Measurements from ENCODE around the gene CCDC33.
A peak's percentile ranks its signal among the peaks of the same experiment; 100 is the strongest.

The CCDC33 gene

DNA sequence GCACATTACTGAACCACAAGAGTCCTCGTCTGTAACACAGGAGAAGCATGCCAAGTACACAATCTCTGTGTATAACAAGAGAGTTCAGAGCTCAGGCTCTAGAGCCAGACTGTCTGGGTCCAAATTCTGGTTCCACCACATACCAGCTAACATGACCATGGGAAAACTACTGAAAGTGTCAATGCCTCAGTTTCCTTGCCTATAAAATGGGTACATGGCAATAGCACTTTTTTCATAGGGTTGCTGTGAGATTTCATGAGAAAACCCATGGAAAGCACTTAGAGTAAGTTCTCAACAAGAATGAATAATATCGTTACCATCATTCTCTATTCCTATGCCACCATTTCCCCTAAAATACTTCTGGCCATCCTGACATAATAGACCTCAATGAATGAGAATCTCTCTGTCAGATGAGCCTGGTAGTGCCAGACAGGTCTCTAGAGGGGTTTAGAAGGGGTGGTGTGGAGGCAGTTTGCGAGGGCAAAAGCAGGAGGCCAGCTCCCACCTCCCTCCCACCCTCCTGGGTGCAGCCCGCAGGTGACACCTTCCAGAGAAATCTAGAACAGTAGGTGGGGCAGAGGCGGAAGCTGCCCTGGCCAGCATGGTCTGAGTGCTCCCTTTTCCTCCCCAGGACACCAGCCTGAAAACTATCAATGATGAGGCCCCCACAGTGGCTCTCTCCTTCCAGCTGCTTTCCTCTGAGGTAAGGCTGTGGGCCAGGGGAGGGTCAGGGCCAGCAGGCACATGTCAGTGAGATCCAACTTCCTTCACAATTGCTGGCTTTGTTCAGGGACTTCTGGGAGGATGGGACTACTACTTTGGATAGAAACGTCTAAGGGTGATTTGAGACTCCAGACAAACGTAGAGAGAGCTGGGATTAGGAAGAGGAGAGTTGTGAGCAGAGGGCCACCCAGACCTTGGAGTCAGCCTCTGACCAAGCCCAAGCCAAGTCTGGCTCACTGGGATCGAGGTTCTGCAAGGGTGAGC, 45.3 kb downstream of the CCDC33 start:
- DNase-seq = no peak

DNA sequence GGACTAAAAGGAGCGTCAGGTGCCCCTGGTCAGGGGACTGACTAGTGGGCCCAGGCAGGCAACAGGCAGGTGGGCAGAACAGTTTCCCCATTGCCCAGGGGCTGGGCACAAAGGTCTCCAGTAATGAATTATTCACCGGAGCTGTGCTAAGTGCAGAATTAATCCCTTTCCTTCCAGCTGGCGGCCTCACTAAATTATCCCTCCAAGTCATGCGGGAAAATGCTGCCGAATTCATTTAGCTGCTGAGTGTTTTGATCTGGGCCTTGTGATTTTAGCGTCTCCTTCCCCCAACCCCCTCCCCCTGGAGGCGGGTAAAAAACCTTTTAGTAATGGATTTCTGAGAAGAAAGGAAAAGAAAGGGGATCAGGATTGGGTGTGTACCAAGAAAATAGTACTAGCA, 47.2 kb downstream of the CCDC33 start:
- peak in 4 of 51 donors; percentile 2 to 23 (median 6) for DNase-seq

DNA sequence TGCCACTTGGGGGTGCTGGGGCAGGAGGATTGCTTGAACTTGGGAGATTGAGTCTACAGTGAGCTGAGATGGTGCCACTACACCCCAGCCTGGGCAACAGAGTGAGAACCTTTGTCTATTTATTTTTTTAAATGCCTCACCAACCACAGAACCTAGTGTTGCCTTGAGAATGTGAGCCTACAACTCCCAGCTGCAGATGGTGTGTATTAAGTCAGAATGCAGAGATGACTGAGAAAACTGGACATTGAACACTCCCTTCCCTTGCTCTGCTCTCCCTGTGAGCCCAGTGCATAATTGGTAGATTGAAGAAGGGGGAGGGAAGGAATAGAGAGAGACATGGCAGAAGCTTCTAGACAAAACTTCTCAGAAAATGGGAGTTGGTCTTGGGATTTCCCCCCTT, 53.5 kb downstream of the CCDC33 start:
- DNase-seq = no peak

DNA sequence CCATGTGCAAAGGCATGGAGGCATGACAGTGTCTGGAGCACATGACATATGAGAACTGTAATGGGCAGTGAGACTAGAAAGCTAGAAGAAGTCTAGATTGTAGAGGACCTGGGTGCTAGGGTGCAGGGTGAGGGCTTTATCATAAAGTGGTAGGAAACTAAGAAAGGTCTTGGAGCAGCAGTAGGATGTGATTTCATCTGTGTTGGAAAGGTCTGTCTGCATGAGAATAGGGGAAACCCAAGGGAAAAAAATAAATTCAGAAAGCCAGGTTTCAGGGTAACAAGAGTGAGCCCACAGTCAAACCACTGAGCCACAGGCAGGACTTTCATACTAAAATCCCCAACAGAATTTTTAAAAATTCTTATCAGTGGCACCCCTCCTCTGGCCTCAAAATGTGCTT, 54.5 kb downstream of the CCDC33 start:
- DNase-seq = no peak

DNA sequence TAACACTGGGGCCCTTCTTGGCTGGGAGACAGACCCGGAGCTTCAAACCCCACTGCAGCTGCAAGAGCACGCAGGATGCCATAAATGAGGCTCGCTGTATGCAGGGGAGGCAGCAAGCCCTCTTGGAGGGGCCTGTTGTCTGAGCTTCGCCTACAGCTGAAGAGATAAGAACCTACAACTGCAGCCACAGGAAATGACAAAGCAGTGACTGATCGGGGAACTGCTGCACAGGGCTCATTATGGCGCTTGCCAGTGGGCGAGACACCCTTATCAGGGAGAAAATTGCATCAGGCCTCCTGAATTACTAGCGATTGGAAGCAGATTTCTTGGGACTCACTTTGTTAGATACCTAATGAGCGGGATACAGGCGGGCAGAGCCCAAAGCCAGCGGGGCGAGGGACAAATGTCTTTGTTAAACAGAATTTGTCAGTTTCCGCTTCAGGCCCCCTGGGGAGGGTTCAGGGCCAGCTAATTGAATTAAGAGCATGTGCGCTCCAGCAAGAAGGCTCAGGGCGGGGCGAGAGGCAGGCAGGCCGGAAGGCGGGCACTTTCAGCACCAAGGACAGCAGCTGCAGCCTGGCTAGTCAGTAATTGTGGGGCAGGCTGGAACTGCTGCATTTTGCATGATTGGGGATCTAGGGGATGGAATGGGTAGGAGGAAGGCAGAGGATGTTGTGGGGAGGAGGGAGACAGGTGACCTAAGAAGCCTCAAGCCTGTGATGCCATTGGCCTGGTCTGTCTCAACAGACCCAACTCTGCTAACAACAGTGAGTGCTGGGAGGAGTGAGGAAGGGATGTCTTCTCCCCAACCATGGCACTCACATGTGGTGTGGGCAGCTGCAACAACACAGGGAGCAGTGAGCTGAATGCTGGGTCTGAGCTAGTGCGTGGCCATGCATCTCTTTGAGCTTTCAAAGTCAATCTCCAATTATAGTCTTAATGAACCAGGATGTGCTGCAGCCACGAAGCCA, 55.3 kb downstream of the CCDC33 start:
- peak in 44 of 51 donors; percentile 3 to 75 (median 41) for DNase-seq

DNA sequence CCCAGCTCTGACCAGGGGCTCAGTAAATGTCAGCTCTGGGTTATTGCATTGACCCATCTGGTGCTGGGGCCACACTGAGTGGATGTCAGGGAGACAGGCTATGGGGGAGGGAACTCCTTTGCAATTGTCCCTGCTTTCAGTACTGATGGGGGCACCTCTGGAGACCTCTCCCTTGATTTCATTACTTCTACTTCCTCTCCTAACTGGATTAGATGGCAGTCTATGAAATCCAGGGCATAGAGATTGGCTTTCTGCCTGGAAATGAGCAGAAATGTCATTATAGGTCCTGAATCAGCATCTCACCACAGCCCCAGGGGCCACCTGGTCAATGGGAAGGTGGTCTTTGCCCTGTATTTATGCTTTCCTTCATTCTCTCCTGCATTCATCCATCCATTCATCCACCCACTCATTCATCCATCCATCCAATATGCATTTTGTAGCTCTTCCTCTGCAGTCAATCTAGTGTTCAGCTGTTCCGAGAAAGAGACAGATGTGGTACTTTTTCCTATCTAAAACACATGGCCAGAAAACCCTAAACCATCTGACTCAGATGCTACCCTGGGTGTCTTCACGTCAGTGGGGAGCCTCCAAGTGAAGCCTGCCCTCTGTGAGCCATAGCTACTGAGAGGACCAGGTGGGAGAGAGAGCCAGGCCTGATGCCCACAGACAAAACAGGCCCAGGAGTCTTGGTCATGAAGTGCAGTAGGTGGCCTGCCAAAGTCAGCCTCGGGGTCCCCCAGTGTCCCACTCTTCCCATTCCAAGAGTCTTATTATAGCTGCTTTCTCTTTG, 57.1 kb downstream of the CCDC33 start:
- no peak for DNase-seq

DNA sequence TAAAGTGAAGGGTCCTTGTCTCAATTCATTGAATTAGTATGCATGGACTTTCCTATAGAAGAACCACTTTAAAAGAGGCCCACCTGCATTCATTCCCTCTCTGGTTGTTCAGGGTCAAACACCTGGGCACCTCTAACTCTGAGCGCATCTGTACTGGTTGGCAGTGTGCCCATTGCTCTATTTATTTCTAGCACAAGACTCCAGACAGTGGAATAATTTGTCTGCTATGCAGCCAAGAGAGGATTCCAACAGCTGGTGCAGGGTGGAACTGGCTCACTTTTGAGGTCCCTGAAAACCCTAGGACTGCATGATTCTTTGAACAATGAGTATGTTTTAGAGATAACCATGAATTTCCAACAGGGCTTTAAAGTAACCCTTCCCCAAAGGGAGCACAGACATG, 57.9 kb downstream of the CCDC33 start:
- DNase-seq = no peak

DNA sequence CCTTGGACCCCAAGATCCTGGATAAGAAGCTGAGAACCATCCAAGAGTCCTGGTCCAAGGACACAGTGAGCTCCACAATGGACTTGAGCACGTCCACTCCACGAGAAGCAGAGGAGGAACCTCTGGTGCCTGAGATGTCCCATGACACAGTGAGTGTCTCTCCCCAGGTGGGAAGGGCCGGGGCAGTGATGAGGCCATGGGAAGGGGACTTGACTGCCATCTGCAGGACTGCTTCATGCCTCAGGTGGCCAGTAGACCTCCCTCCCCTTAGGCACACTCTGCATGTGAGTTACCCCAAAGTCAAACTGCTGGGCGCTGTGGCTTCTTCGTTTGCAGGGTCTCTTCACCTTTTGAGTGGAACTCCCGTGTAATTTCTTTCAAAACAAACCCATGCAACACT, 59.7 kb downstream of the CCDC33 start:
- DNase-seq = no peak

DNA sequence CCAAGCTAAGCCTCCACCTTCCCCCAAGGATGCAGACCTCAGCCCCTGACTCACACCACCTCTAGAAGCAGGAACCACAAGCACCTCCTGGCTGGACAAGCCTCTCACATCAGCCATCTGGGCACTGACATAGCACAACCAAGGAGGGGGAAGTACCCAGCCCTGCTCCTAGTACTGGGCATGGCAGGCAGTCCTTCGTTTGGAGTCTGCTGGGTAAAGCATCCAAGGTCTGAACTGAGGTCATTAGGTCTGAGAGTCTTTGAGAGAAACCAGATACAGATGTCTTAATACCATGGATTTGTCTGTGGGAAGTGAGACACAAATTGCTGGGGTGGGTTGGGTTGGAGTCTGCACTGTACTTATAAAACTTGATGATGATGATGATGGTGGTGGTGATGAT, 61.8 kb downstream of the CCDC33 start:
- no peak for DNase-seq

DNA sequence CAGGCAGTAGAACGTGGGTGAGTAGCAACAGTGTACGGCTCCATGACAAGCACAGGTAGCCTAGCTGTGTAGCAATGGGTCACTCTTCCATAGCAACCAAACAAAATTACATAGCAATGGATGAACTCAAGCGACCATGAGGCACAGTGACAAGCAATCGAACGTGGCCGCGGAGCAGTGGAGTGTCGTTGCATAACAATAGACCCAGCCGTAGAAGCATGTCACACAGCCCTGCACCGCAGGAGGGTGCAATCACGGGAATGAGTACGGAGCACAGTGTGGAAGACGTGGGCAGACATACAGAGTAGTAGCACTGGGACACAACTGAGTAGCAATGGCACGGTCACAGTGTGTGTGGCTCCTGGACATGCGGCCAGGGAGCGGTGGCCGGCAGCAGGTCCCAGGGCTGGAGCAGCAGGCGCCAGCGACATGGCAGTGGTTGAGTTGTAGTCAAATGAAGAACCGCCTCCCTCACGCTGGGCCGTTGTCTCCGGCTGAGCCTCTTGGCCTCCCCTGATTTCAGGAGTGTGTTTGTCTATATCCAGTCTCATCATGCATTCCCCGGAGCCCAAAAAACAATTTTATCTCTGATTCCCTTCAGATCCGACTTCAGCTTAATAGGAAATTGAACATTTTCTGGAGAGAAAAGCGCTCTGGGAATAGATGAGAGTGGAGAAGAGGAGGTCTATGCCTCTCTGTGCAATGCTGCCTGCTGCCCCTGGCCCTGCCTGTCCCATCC, 64.1 kb downstream of the CCDC33 start:
- peak in 5 of 51 donors; percentile 10 to 31 (median 12) for DNase-seq

DNA sequence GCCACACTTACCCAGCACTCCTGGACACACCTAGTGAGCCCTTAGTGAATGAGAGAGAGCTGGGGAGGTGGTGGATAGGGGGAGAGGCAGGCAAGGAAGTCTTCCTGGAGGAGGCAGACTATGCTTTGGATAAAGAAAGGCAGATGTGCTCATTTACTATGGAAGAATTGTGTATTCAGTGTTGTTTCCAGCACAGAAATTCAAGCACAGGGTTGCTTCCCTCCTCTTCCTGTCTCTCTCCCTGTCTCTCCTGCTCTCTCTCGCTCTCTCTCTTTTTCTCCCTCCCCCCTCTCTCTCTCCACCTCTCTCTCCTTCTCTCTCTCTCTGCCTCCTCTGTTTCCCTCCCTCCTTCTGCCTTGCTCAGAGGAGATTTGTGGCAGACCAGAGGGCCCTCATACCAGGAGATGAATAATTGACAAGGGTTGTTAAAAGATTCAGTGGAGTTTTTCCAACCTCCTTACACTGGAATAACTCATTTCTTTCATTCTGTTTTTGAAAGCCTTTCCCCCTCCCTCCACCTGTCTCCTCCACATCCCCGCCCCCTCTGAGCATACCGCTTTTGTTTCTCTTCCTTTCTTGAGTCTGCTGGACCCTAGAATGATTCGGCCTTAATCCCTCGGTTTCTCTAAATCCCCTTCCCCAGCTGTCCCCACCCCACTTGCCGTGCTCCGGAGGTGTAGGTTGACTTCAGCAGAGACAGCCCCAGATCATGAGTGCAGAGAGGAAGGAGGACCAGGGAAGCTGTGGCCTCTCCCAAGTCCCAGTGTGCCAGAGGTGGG, 65.6 kb downstream of the CCDC33 start:
- no peak for DNase-seq

DNA sequence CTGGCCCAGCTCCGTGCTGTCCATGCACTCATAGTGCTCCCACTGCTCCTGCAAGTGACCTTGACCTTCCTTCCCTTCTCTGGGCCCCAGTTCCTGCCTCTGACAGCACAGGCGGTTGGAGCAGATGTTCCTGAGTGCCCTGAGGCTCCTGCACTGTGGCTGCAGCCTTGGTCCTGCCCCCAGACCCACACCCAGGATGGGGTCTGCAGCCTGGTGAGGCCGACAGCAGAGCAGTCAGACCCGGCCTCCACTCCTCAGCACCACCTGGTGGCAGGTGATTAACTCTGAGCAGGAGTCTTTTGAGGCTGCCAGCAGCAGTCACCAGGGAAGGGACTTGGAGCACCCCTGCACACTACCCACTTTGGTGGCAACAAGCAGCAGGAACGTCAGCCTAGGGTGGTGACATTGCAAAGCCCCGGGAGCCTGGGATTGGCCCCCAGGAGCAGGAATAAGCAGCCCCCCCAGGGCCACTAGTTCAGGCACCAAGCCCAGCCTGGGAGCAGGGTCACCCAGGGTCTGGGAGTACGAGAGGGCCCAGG, 66.8 kb downstream of the CCDC33 start:
- peak in 14 of 51 donors; percentile 5 to 48 (median 11) for DNase-seq

DNA sequence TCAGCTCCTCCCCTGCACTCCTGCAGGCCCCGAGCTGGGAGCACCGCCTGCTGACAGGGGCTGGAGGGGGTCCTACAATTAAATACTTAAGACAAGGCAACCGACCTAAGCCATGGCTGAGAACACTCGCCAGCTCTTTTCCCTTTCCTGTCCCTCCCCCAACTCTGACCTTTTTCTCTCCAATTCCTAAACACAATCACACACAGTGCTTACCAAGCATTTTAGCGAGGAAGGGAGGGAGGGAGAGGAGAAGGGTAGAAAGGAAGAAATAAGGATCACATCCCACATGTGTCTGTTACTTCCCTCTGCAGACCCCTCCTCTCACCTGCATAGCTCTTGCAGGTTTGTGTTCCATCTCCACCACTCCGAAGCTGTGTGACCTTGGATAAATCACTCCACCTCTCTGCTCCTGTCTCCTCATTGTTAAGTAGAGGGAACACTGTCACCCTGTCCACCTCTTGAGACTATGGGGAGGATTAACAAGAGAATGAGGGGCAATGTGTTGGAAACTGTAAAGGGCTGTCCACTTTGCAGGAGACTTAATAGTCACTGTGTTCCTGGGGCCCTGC, 67.7 kb downstream of the CCDC33 start:
- DNase-seq = no peak

DNA sequence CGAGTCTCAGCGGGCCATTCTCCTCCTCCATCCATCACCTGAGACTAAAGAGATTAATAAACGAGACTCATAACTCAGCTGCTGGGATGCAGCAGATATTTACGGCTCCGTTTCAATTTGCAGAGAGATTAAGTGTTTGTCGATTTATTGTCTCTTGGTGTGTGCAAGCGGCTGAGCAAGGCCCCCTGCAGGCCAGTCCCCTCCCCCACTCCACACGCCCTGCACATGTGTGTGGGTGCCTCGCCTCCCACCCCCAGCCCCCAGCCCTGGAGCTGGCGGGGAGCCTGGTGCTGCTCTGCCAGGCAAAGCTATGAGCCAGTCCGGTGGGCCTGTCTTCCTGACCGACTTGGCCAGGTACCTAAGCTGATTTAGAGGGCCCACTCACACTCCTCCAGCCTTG, 68.3 kb downstream of the CCDC33 start:
- DNase-seq = no peak

DNA sequence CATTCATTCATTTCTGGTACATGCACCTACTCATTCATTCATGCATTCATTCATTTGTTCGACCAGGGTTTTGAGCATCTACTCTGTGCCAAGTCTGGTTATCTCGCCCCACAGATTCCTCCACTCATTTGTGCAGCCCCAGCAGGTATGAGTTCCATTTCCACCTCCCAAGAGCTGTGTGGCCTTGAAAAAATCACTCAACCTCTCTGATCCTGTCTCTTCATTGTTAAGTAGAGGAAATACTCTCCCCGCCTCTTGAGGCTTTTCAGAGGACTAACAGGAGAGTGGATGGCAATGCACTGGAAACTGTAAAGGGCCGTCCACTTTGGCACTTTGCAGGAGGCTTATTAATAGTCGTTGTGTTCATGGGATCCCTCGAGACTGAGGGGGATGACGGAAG, 69.6 kb downstream of the CCDC33 start:
- DNase-seq = no peak

DNA sequence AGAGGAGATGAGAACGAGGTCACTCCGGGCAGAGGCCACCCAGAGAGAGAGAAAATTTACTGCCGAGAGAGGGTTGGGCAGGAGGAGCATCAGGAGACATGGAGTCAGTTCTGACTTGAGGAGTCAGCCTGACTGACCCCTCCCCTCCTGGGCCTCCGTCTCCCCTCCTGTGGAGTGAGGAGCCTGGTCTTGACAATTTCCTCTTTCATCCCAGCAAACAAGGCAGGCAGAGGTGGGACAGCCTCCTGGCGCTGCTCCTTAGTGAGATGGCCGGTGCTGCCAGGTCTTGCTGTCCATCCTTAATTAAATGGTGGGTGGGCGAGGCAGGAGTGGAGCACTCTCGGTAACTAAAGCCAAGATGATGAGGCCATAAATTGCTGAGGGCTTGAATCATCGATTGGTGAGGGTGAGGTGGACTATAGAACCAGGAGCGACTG, 70.7 kb downstream of the CCDC33 start:
- no peak for DNase-seq

DNA sequence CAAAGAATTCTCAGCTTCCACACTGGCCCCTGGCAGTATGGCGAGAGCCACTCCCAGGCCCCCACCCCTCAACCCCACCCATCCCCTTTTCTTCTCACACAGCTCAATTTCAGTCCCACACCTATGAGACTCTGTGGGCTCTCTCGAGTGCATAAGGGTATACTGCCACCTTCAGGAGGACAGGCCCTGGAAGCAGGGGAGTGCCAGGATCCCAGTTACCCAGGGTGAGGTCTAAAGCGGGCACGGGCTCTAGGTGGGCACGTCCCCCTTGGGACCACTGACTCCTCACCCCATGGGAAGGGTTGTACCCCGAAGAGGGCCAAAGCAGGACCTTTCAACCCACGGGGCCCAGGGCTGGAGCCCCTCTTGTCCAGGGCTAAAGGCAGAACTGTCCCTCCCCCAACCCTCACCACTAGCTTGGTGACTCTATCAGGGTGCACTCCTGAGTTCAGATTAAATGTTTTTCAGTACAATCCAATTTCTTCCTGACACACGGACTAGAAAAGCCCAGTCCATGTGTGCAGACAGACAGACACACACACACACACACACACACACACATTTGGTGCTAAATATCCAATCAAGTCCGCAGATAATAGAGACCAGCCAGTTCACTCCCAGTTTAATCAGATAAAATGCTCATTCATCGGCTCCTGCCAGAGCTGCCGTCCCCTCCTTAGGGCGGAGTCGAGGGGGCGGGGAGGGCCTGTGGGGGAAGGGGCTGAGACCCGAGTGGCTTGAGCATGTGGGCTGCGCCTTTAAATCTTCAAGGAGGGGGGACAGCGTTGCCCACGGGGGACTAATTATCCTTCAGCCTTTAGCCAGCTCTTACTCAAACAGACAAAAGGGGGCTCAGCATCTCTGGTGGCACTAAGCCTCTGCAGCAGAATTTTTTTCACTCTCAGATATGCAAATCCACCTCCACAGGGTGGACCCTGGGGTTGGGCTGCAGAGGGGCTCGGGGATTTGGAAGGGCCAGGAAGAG, 72.0 kb downstream of the CCDC33 start:
- DNase-seq = peak in 26 of 51 donors; percentile 7 to 55 (median 22)
